Astrocyte (in vitro differentiated cells and primary cell): Measurements from ENCODE around the gene DOCK2. TPM values are rescaled to one million over a fixed set of nuclear protein-coding genes. Genes with fewer than 3 reads are reported as not detected.

ENCODE experiments used
- DNase-seq: peaks from one replicate; pipeline ENCODE4 v3.0.0-alpha.2; 2010; ENCODE audit warnings: low read depth
- FAIRE-seq: peaks from 2 replicates; lab custom pipeline; 2011; peaks lifted over from hg19 to GRCh38; lab: Jason Lieb, UNC
- H2AFZ ChIP-seq: 2 replicates; pipeline ENCODE4 v1.6.0; 2012; ENCODE audit warnings: low read depth, low read length, inconsistent platforms
- H3K27ac ChIP-seq: 2 replicates; pipeline ENCODE4 v1.5.1; 2011; ENCODE audit warnings: low read depth, low read length, inconsistent platforms
- H3K27me3 ChIP-seq: 2 replicates; pipeline ENCODE4 v1.6.0; 2011; ENCODE audit warnings: low read length, inconsistent platforms; ENCODE audit not compliant: insufficient read depth
- H3K36me3 ChIP-seq: 2 replicates; pipeline ENCODE4 v1.5.1; 2011; ENCODE audit warnings: low read length, inconsistent platforms; ENCODE audit not compliant: insufficient read depth
- H3K4me1 ChIP-seq: 2 replicates; pipeline ENCODE4 v1.5.1; 2011; ENCODE audit warnings: low read length, inconsistent platforms; ENCODE audit not compliant: insufficient read depth
- H3K4me2 ChIP-seq: 2 replicates; pipeline ENCODE4 v1.6.0; 2012; ENCODE audit warnings: low read length, inconsistent platforms
- H3K4me3 ChIP-seq: 2 replicates; pipeline ENCODE4 v1.5.1; 2011; ENCODE audit warnings: low read depth, mild to moderate bottlenecking, low read length, inconsistent platforms; ENCODE audit not compliant: insufficient read depth
- H3K79me2 ChIP-seq: 2 replicates; pipeline ENCODE4 v1.6.0; 2012; ENCODE audit warnings: mild to moderate bottlenecking, low read length, inconsistent platforms; ENCODE audit not compliant: insufficient read depth
- H3K9ac ChIP-seq: 2 replicates; pipeline ENCODE4 v1.6.0; 2012; ENCODE audit warnings: mild to moderate bottlenecking, low read length, inconsistent platforms
- H3K9me3 ChIP-seq: 2 replicates; pipeline ENCODE4 v1.5.1; 2012; ENCODE audit warnings: low read depth, mild to moderate bottlenecking, low read length, inconsistent platforms; ENCODE audit not compliant: insufficient read depth
- H4K20me1 ChIP-seq: 2 replicates; pipeline ENCODE4 v1.6.0; 2012; ENCODE audit warnings: low read length, inconsistent platforms; ENCODE audit not compliant: insufficient read depth
- H3K27ac Mint-ChIP-seq: one replicate; pipeline ENCODE4 v1.8.0; 2021; ENCODE audit warnings: mild to moderate bottlenecking, mixed read lengths; ENCODE audit not compliant: unreplicated experiment
- H3K27me3 Mint-ChIP-seq: one replicate; pipeline ENCODE4 v1.8.0; 2021; ENCODE audit warnings: low read depth, mixed read lengths; ENCODE audit not compliant: unreplicated experiment
- H3K36me3 Mint-ChIP-seq: one replicate; pipeline ENCODE4 v1.8.0; 2021; ENCODE audit warnings: low read depth, mixed read lengths; ENCODE audit not compliant: unreplicated experiment
- H3K4me1 Mint-ChIP-seq: one replicate; pipeline ENCODE4 v1.8.0; 2021; ENCODE audit warnings: low read depth, mixed read lengths; ENCODE audit not compliant: unreplicated experiment
- H3K4me3 Mint-ChIP-seq: one replicate; pipeline ENCODE4 v1.8.0; 2021; ENCODE audit warnings: mild to moderate bottlenecking, moderate library complexity, mixed read lengths; ENCODE audit not compliant: unreplicated experiment
- H3K9me3 Mint-ChIP-seq: one replicate; pipeline ENCODE4 v1.8.0; 2021; ENCODE audit warnings: mild to moderate bottlenecking, mixed read lengths; ENCODE audit not compliant: unreplicated experiment
- CTCF ChIP-seq: IDR thresholded peaks from 2 replicates; pipeline ENCODE4 v1.5.1; 2011; ENCODE audit warnings: low read depth, mild to moderate bottlenecking, inconsistent platforms, low read length, moderate library complexity; ENCODE audit not compliant: insufficient read depth
- EZH2 ChIP-seq: IDR thresholded peaks from 2 replicates; pipeline ENCODE4 v1.6.1; 2012; ENCODE audit warnings: mild to moderate bottlenecking, low read length, inconsistent platforms; ENCODE audit not compliant: insufficient read depth
- total RNA-seq: library from RNA; stranded (reverse); gene quantifications from 2 replicates; pipeline ENCODE4 v1.2.1, GENCODE V29; 2021

The DOCK2 gene
- total RNA-seq, 1 donor from 2014 or later, result 0.66 TPM

GRCh38 chr5:169905017-169905416 is 267.9 kb downstream of the DOCK2 start:
- DNase-seq (no peak), FAIRE-seq (no peak)
- H3K9me3 Mint-ChIP-seq, result peaks cover 6% of the 10 kb centered on the region
- peaks cover 13% of the 10 kb centered on the region for H4K20me1 ChIP-seq
- H3K4me1 Mint-ChIP-seq, result no peaks in the 10 kb centered on the region
- no peak overlapping the region for H3K27ac ChIP-seq
- no peak overlapping the region for H3K4me3 ChIP-seq
- H2AFZ ChIP-seq, result no peak overlapping the region
- H3K36me3 Mint-ChIP-seq, result no peaks in the 10 kb centered on the region
- H3K36me3 ChIP-seq, result peaks cover 3% of the 10 kb centered on the region
- H3K4me1 ChIP-seq, result peaks cover 4% of the 10 kb centered on the region
- no peak overlapping the region for H3K4me2 ChIP-seq
- H3K9ac ChIP-seq, result no peak overlapping the region
- H3K4me3 Mint-ChIP-seq, result no peak overlapping the region
- H3K9me3 ChIP-seq, result no peaks in the 10 kb centered on the region
- no peaks in the 10 kb centered on the region for H3K27me3 ChIP-seq
- peaks cover 14% of the 10 kb centered on the region for H3K27me3 Mint-ChIP-seq
- H3K79me2 ChIP-seq, result peaks cover 17% of the 10 kb centered on the region
- no peak overlapping the region for H3K27ac Mint-ChIP-seq
- TF ChIP-seq CTCF (no peak), EZH2 (no peak)

GRCh38 chr5:169906745-169907649 is 269.9 kb downstream of the DOCK2 start:
- no peaks in the 10 kb centered on the region for H3K4me1 Mint-ChIP-seq
- H3K9me3 Mint-ChIP-seq, result peaks cover 1% of the 10 kb centered on the region
- H3K27me3 Mint-ChIP-seq, result peaks cover 9% of the 10 kb centered on the region
- H3K27me3 ChIP-seq, result no peaks in the 10 kb centered on the region
- no peak overlapping the region for H3K4me3 ChIP-seq
- peaks cover 17% of the 10 kb centered on the region for H3K79me2 ChIP-seq
- TF ChIP-seq CTCF (no peak), EZH2 (no peak)
- peaks cover 3% of the 10 kb centered on the region for H3K36me3 ChIP-seq
- DNase-seq (no peak), FAIRE-seq (no peak)
- H3K4me2 ChIP-seq, result no peak overlapping the region
- no peak overlapping the region for H3K9ac ChIP-seq
- H3K36me3 Mint-ChIP-seq, result no peaks in the 10 kb centered on the region
- peaks cover 23% of the 10 kb centered on the region for H4K20me1 ChIP-seq
- H3K27ac Mint-ChIP-seq, result no peak overlapping the region
- H3K4me3 Mint-ChIP-seq, result no peak overlapping the region
- H2AFZ ChIP-seq, result no peak overlapping the region
- H3K9me3 ChIP-seq, result no peaks in the 10 kb centered on the region
- H3K4me1 ChIP-seq, result peaks cover 4% of the 10 kb centered on the region
- H3K27ac ChIP-seq, result no peak overlapping the region

GRCh38 chr5:169908864-169909263 is 271.8 kb downstream of the DOCK2 start:
- Mint-ChIP-seq H3K36me3 (no peaks in the 10 kb centered on the region), H3K27me3 (peaks cover 8% of the 10 kb centered on the region), H3K4me3 (no peak overlapping the region), H3K4me1 (no peaks in the 10 kb centered on the region), H3K27ac (no peak overlapping the region), H3K9me3 (no peaks in the 10 kb centered on the region)
- H3K4me3 ChIP-seq, result no peak overlapping the region
- no peak overlapping the region for H2AFZ ChIP-seq
- TF ChIP-seq CTCF (no peak), EZH2 (no peak)
- H3K9ac ChIP-seq, result no peak overlapping the region
- H3K27me3 ChIP-seq, result no peaks in the 10 kb centered on the region
- H3K9me3 ChIP-seq, result no peaks in the 10 kb centered on the region
- H3K4me2 ChIP-seq, result no peak overlapping the region
- peaks cover 31% of the 10 kb centered on the region for H4K20me1 ChIP-seq
- FAIRE-seq (no peak), DNase-seq (no peak)
- H3K79me2 ChIP-seq, result peaks cover 17% of the 10 kb centered on the region
- no peaks in the 10 kb centered on the region for H3K36me3 ChIP-seq
- peaks cover 4% of the 10 kb centered on the region for H3K4me1 ChIP-seq
- no peak overlapping the region for H3K27ac ChIP-seq
